ENCODE data around the gene CELF4. TPM values are rescaled to one million over a fixed set of nuclear protein-coding genes. Genes with fewer than 3 reads are reported as not detected.

Gene CELF4
- total and polyA plus RNA-seq, 10 of the 15 experiments (the other 5 are each of a cell fraction or from before 2014, with no cell fraction given), result 0.03 to 0.32 TPM; not detected in 8

DNA sequence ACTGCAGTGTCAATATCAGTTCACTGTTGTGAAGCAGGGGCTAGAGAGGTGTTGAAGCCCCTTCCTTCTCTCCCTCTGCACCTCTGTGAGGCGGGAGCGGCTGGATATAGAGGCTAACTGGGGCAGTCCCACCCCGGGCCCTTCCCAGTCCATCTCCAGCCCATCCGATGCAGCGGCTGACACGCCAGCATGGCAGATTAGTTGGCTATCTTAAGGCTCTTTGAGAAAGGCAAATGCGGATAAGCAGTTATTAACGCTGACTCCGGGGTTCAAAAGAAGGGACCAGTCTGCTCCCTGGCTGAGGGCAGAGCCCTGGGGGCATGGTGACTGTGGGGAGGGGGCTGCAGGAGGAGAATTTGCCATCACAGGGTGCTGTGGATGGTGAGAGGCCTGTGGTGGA lies 76.6 kb downstream of the CELF4 start:
- no peaks in the 10 kb centered on the region for H3K9me3 ChIP-seq (replicated peaks; ENCODE audit: control insufficient read depth, insufficient read depth, low read length)
- H3K9ac ChIP-seq (ENCODE audit: control insufficient read depth, insufficient read depth, low read length), result no peak overlapping the region
- BruUV-seq (replicated peaks), result no TSS peak
- SMC1A ChIA-PET (ENCODE audit: uncharacterized antibody, unreplicated experiment), result no interaction called here
- no peak overlapping the region for H3K4me2 ChIP-seq (ENCODE audit: control insufficient read depth, insufficient read depth)
- no peak for FAIRE-seq
- no peak overlapping the region for H2AFZ ChIP-seq (ENCODE audit: control insufficient read depth, low read depth, low read length)
- RAD21 ChIA-PET (ENCODE audit: unreplicated experiment), result no interaction called here
- DNase-seq (ENCODE audit: low read depth, low spot score), result no peak
- intact Hi-C loops (cut with micrococcal nuclease; ENCODE audit: unreplicated experiment), result no loop called here
- H3K4me3 ChIP-seq, result no peak overlapping the region
- no peaks in the 10 kb centered on the region for H3K79me2 ChIP-seq (ENCODE audit: control insufficient read depth, insufficient read depth, low read length)
- 25% methylated on average over 9 of the region's 9 CpGs for WGBS (ENCODE audit: insufficient coverage, insufficient replicate concordance, low lambda C conversion rate, missing lambda C conversion rate)
- H3K27ac ChIP-seq (ENCODE audit: control insufficient read depth, insufficient read depth), result no peak overlapping the region
- POLR2A ChIA-PET, result no interaction called here
- CTCF ChIA-PET, result no interaction called here
- H3K36me3 ChIP-seq (ENCODE audit: control insufficient read depth in 2 of 2, insufficient read depth in 2 of 2, low read length in 1 of 2), result no peaks in the 10 kb centered on the region
- in situ Hi-C loops (cut with MboI), result no loop called here
- TF ChIP-seq, protein P1, sequence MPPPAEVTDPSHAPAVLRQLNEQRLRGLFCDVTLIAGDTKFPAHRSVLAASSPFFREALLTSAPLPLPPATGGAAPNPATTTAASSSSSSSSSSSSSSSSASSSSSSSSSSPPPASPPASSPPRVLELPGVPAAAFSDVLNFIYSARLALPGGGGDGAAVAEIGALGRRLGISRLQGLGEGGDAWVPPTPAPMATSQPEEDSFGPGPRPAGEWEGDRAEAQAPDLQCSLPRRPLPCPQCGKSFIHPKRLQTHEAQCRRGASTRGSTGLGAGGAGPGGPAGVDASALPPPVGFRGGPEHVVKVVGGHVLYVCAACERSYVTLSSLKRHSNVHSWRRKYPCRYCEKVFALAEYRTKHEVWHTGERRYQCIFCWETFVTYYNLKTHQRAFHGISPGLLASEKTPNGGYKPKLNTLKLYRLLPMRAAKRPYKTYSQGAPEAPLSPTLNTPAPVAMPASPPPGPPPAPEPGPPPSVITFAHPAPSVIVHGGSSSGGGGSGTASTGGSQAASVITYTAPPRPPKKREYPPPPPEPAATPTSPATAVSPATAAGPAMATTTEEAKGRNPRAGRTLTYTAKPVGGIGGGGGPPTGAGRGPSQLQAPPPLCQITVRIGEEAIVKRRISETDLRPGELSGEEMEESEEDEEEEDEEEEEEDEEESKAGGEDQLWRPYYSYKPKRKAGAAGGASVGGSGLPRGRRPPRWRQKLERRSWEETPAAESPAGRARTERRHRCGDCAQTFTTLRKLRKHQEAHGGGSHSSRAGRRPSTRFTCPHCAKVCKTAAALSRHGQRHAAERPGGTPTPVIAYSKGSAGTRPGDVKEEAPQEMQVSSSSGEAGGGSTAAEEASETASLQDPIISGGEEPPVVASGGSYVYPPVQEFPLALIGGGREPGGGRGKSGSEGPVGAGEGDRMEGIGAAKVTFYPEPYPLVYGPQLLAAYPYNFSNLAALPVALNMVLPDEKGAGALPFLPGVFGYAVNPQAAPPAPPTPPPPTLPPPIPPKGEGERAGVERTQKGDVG (CRISPR knock-in tag; IDR thresholded peaks at IDR 0.05), result no peak
- TF ChIP-seq, protein P2, sequence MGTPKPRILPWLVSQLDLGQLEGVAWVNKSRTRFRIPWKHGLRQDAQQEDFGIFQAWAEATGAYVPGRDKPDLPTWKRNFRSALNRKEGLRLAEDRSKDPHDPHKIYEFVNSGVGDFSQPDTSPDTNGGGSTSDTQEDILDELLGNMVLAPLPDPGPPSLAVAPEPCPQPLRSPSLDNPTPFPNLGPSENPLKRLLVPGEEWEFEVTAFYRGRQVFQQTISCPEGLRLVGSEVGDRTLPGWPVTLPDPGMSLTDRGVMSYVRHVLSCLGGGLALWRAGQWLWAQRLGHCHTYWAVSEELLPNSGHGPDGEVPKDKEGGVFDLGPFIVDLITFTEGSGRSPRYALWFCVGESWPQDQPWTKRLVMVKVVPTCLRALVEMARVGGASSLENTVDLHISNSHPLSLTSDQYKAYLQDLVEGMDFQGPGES (IDR thresholded peaks at IDR 0.05), result no peak
- TF ChIP-seq ASH2L (IDR thresholded peaks at IDR 0.05; ENCODE audit: borderline replicate concordance, low read depth), result no peak
- no peak for TF ChIP-seq TBL1XR1 (IDR thresholded peaks at IDR 0.05; ENCODE audit: low read depth, low read length)
- no peak for TF ChIP-seq CBFB (IDR thresholded peaks at IDR 0.05; ENCODE audit: low read depth)
- TF ChIP-seq TAF1 (IDR thresholded peaks at IDR 0.05; ENCODE audit: borderline replicate concordance, low read depth, low read length), result no peak
- TF ChIP-seq RB1 (IDR thresholded peaks at IDR 0.05; ENCODE audit: borderline replicate concordance), result no peak
- no peak for TF ChIP-seq MEF2A (IDR thresholded peaks at IDR 0.05; ENCODE audit: insufficient read depth, low read depth, low read length)
- ATAC-seq, result no peak
- peaks cover 1 to 7% of the 10 kb centered on the region in 2 experiments for H3K27me3 ChIP-seq (replicated peaks in 1 of 2; ENCODE audit: control insufficient read depth in 2 of 2, insufficient read depth in 2 of 2, low read length in 1 of 2)
- no peaks in the 10 kb centered on the region for H3K4me1 ChIP-seq (ENCODE audit: control insufficient read depth, insufficient read depth, low read length)
- H4K20me1 ChIP-seq (ENCODE audit: control insufficient read depth, insufficient read depth), result no peaks in the 10 kb centered on the region

Data from GM12878 (cell line).